GM20000 (cell line): ENCODE results near the gene MICAL3.

Experiments
- DNase-seq: peaks from one replicate; pipeline ENCODE4 v3.0.0; 2012; ENCODE audit warnings: low spot score
- CTCF ChIP-seq: IDR thresholded peaks from 2 replicates; pipeline ENCODE4 v1.5.1; 2012; ENCODE audit warnings: mild to moderate bottlenecking, control low read depth; ENCODE audit errors: extremely low read depth, missing control alignments

Gene MICAL3

GRCh38 chr22:17955590-17956379, 68.6 kb downstream of the MICAL3 start:
- TF ChIP-seq CTCF: no peak
- no peak for DNase-seq

DNA sequence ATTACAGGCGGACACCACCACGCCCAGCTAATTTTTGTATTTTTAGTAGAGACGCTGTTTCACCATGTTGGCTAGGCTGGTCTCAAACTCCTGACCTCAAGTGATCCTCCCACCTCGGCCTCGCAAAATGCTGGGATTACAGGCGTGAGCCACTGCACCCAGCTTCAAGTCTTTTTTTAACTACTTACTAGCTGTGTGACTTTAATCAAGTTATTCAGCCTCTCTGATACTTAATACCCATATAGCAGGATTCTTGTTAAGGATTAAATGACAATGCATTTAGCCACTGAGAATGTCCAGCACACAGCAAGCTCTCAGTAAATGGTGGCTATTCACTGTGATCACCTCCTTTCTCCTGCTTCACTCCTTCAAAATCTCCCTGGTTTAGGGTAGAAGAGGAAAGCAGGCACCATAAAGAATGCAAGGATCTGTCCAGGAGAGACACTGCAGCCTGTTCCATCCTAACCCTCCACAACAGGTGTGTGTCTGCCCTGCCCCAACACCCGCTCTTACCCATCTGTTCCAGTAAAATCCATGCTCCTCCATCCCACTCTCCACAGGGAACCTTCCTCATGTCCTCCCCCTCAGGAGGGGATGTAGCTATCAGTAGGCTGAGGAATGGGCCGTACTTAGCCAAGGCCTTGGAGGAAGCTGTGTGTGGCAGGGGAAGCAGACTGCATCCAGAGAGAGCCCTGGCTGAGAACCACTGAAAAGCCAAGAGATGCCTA, 69.3 kb downstream of the MICAL3 start:
- no peak for DNase-seq
- TF ChIP-seq CTCF: no peak

- DNase-seq: no peak
- no peak for TF ChIP-seq CTCF
Observed at GRCh38 chr22:17954200-17954859, 70.0 kb downstream of the MICAL3 start.

GRCh38 chr22:17953147-17953546, 71.2 kb downstream of the MICAL3 start:
- TF ChIP-seq CTCF: no peak
- no peak for DNase-seq

- TF ChIP-seq CTCF: no peak
- DNase-seq: no peak
Observed at GRCh38 chr22:17952273-17952801, 72.0 kb downstream of the MICAL3 start.

DNA sequence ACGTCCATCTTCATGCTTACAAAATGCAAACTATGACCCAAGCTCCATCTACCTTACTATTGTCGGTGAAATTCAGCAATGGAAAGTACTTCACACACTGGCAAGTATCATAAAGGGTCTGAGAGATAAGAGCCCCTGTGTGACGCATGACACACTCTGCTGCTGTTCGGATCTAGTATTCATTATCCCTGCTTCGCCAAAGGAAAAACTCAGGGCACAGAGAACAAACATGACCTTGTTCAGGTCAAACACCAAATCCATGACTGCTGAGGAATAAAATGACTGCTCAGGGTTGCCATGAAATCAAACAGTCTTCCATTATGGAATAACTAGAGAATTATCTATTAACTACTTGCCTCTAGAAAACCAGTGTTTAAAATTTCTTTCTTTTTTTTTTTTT, 73.0 kb downstream of the MICAL3 start:
- TF ChIP-seq CTCF: no peak
- DNase-seq: no peak
